Measurements from ENCODE around the gene CPB1.

Gene CPB1

DNA sequence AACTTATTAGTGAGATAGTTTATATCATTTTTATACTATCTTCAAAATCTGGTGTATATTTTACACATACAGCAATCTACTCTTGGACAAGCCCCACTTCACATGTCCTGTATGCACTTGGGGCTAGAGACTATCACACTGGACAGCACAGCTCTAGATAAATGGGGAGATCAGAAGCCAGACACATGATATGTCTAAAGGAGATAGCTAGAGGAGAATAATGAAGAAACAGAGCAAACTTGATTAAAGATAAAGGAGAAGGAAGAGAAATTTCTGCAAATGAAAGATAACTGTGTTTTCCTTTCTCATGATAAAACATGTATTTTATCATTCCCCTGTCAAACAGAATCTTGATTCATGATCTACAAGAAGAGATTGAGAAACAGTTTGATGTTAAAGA, 50.5 kb downstream of the CPB1 start:
- H4K12ac ChIP-seq (ENCODE audit: low read depth, low read length) = no peak overlapping the region
- H3K27ac ChIP-seq (ENCODE audit: low read depth, low read length) = no peak overlapping the region
- no peaks in the 10 kb centered on the region for H3K4me1 ChIP-seq (ENCODE audit: control insufficient read depth in 1 of 2, insufficient read depth in 2 of 2, low read length in 2 of 2)
- no peak overlapping the region for H3K4ac ChIP-seq (ENCODE audit: low read depth, low read length)
- H4K91ac ChIP-seq (ENCODE audit: low read depth, low read length) = no peak overlapping the region
- H3K9me3 ChIP-seq (ENCODE audit: insufficient read depth, low read depth, low read length) = no peaks in the 10 kb centered on the region
- no peak overlapping the region for H2BK5ac ChIP-seq (ENCODE audit: low read depth, low read length, poor library complexity)
- no peak overlapping the region for H2BK12ac ChIP-seq (ENCODE audit: low read length)
- no peak overlapping the region for H2BK120ac ChIP-seq (ENCODE audit: insufficient read depth, low read length, poor library complexity)
- no peaks in the 10 kb centered on the region for H3K79me2 ChIP-seq (ENCODE audit: control insufficient read depth, insufficient read depth, low read length, poor library complexity)
- H3K23ac ChIP-seq (ENCODE audit: low read length) = no peak overlapping the region
- no peak overlapping the region for H3K14ac ChIP-seq (ENCODE audit: low read length)
- peak in 1 of 2 donors; percentile 27 for DNase-seq
- H4K8ac ChIP-seq (ENCODE audit: low read depth, low read length) = no peak overlapping the region
- H3K4me2 ChIP-seq (ENCODE audit: low read length) = no peak overlapping the region
- no peak overlapping the region for H2AK5ac ChIP-seq (ENCODE audit: low read length)
- H3K36me3 ChIP-seq (ENCODE audit: control insufficient read depth in 1 of 2, insufficient read depth in 2 of 2, low read length in 2 of 2) = no peaks in the 10 kb centered on the region
- no peak overlapping the region for H3K9ac ChIP-seq (ENCODE audit: low read length)
- no peak overlapping the region for H3K4me3 ChIP-seq (ENCODE audit: low read depth, low read length)
- no peaks in the 10 kb centered on the region for H3K79me1 ChIP-seq (ENCODE audit: low read length)
- no peak overlapping the region for H2AFZ ChIP-seq (ENCODE audit: insufficient read depth, low read length, poor library complexity)
- no peak overlapping the region for H3K18ac ChIP-seq (ENCODE audit: low read length)
- H3K27me3 ChIP-seq (ENCODE audit: insufficient read depth, low read length) = no peaks in the 10 kb centered on the region

DNA sequence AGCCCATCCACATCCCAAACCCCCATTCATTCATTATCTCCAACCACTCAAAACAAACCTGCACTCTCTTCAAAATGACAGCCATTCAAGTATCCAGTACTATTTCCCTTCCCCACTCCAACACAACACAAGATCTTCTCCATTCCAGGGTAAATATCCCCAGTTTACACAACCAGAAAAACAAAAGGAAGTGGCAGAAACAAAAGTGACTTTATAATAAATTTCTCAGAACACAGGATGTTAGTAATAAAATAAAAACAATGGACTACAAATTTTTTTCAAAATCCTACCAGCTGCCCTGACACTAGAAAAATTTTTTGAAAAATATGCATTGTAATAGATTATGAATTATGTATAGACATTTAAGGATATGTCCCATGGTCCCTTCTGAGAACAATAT, 51.6 kb downstream of the CPB1 start:
- H3K14ac ChIP-seq (ENCODE audit: low read length) = no peak overlapping the region
- no peak overlapping the region for H4K8ac ChIP-seq (ENCODE audit: low read depth, low read length)
- H3K23ac ChIP-seq (ENCODE audit: low read length) = no peak overlapping the region
- H4K12ac ChIP-seq (ENCODE audit: low read depth, low read length) = no peak overlapping the region
- H2AK5ac ChIP-seq (ENCODE audit: low read length) = no peak overlapping the region
- H3K4me3 ChIP-seq (ENCODE audit: low read depth, low read length) = no peak overlapping the region
- H2BK120ac ChIP-seq (ENCODE audit: insufficient read depth, low read length, poor library complexity) = no peak overlapping the region
- H2AFZ ChIP-seq (ENCODE audit: insufficient read depth, low read length, poor library complexity) = no peak overlapping the region
- H3K9ac ChIP-seq (ENCODE audit: low read length) = no peak overlapping the region
- H3K9me3 ChIP-seq (ENCODE audit: insufficient read depth, low read depth, low read length) = no peaks in the 10 kb centered on the region
- DNase-seq = no peak
- no peak overlapping the region for H3K27ac ChIP-seq (ENCODE audit: low read depth, low read length)
- no peaks in the 10 kb centered on the region for H3K27me3 ChIP-seq (ENCODE audit: insufficient read depth, low read length)
- H3K79me1 ChIP-seq (ENCODE audit: low read length) = no peaks in the 10 kb centered on the region
- no peaks in the 10 kb centered on the region for H3K79me2 ChIP-seq (ENCODE audit: control insufficient read depth, insufficient read depth, low read length, poor library complexity)
- H2BK5ac ChIP-seq (ENCODE audit: low read depth, low read length, poor library complexity) = no peak overlapping the region
- H3K4me2 ChIP-seq (ENCODE audit: low read length) = no peak overlapping the region
- no peaks in the 10 kb centered on the region for H3K36me3 ChIP-seq (ENCODE audit: control insufficient read depth in 1 of 2, insufficient read depth in 2 of 2, low read length in 2 of 2)
- H3K4ac ChIP-seq (ENCODE audit: low read depth, low read length) = no peak overlapping the region
- H2BK12ac ChIP-seq (ENCODE audit: low read length) = no peak overlapping the region
- H3K18ac ChIP-seq (ENCODE audit: low read length) = no peak overlapping the region
- no peaks in the 10 kb centered on the region for H3K4me1 ChIP-seq (ENCODE audit: control insufficient read depth in 1 of 2, insufficient read depth in 2 of 2, low read length in 2 of 2)
- no peak overlapping the region for H4K91ac ChIP-seq (ENCODE audit: low read depth, low read length)

DNA sequence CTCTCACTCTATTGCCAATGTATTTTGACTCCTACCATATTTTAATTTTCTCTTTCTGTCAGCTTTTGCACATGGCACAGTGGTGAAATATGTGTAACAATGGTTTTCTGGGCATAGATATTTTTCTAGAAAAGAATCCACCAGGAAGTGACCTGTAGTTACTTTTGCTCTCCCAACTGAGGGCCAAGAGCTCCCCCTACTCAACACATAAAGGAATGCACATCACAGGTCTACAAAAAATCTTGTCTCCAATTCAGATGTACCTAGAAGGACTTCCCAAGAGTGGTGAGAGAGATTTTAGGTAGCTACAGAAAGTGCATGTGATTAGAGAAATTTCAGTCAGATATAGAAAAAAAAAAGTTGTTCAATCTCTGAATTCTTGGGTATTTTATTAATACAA, 53.1 kb downstream of the CPB1 start:
- H4K91ac ChIP-seq (ENCODE audit: low read depth, low read length) = no peak overlapping the region
- no peak overlapping the region for H3K4me2 ChIP-seq (ENCODE audit: low read length)
- H3K9ac ChIP-seq (ENCODE audit: low read length) = no peak overlapping the region
- H3K23ac ChIP-seq (ENCODE audit: low read length) = no peak overlapping the region
- no peaks in the 10 kb centered on the region for H3K27me3 ChIP-seq (ENCODE audit: insufficient read depth, low read length)
- H3K4me1 ChIP-seq (ENCODE audit: control insufficient read depth in 1 of 2, insufficient read depth in 2 of 2, low read length in 2 of 2) = no peaks in the 10 kb centered on the region
- H3K27ac ChIP-seq (ENCODE audit: low read depth, low read length) = no peak overlapping the region
- H3K36me3 ChIP-seq (ENCODE audit: control insufficient read depth in 1 of 2, insufficient read depth in 2 of 2, low read length in 2 of 2) = no peaks in the 10 kb centered on the region
- H3K4me3 ChIP-seq (ENCODE audit: low read depth, low read length) = no peak overlapping the region
- H3K79me1 ChIP-seq (ENCODE audit: low read length) = no peaks in the 10 kb centered on the region
- no peak overlapping the region for H4K12ac ChIP-seq (ENCODE audit: low read depth, low read length)
- H2BK12ac ChIP-seq (ENCODE audit: low read length) = no peak overlapping the region
- no peak overlapping the region for H4K8ac ChIP-seq (ENCODE audit: low read depth, low read length)
- no peak for DNase-seq
- no peak overlapping the region for H3K18ac ChIP-seq (ENCODE audit: low read length)
- no peak overlapping the region for H2AK5ac ChIP-seq (ENCODE audit: low read length)
- no peak overlapping the region for H3K14ac ChIP-seq (ENCODE audit: low read length)
- H3K9me3 ChIP-seq (ENCODE audit: insufficient read depth, low read depth, low read length) = no peaks in the 10 kb centered on the region
- no peak overlapping the region for H2BK120ac ChIP-seq (ENCODE audit: insufficient read depth, low read length, poor library complexity)
- no peak overlapping the region for H3K4ac ChIP-seq (ENCODE audit: low read depth, low read length)
- H2AFZ ChIP-seq (ENCODE audit: insufficient read depth, low read length, poor library complexity) = no peak overlapping the region
- no peaks in the 10 kb centered on the region for H3K79me2 ChIP-seq (ENCODE audit: control insufficient read depth, insufficient read depth, low read length, poor library complexity)
- no peak overlapping the region for H2BK5ac ChIP-seq (ENCODE audit: low read depth, low read length, poor library complexity)

DNA sequence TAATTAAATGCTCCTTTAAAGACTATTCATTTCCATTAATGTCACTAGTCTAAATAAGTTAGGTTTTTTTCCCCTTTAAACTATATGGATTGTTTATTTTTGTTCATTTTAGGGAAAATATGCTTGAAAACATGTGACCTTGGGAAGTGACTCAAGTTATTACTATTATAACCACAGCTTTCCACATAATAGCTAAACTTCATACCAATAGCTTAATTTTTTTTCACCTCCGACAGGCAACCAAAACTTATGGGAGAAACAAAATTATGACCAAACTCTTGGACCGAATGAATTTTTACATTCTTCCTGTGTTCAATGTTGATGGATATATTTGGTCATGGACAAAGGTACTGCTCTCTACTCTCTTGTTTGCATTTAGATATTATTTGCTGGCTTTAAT, 53.7 kb downstream of the CPB1 start:
- Histone ChIP-seq H3K9me3 (ENCODE audit: insufficient read depth, low read depth, low read length) (no peaks in the 10 kb centered on the region), H3K23ac (ENCODE audit: low read length) (no peak overlapping the region), H3K79me2 (ENCODE audit: control insufficient read depth, insufficient read depth, low read length, poor library complexity) (no peaks in the 10 kb centered on the region), H3K18ac (ENCODE audit: low read length) (no peak overlapping the region), H4K12ac (ENCODE audit: low read depth, low read length) (no peak overlapping the region), H2BK12ac (ENCODE audit: low read length) (no peak overlapping the region), H3K4me3 (ENCODE audit: low read depth, low read length) (no peak overlapping the region), H2BK120ac (ENCODE audit: insufficient read depth, low read length, poor library complexity) (no peak overlapping the region), H3K4me2 (ENCODE audit: low read length) (no peak overlapping the region), H3K79me1 (ENCODE audit: low read length) (no peaks in the 10 kb centered on the region), H2BK5ac (ENCODE audit: low read depth, low read length, poor library complexity) (no peak overlapping the region), H3K14ac (ENCODE audit: low read length) (no peak overlapping the region), H3K36me3 (ENCODE audit: control insufficient read depth in 1 of 2, insufficient read depth in 2 of 2, low read length in 2 of 2) (no peaks in the 10 kb centered on the region), H3K9ac (ENCODE audit: low read length) (no peak overlapping the region), H2AK5ac (ENCODE audit: low read length) (no peak overlapping the region), H2AFZ (ENCODE audit: insufficient read depth, low read length, poor library complexity) (no peak overlapping the region), H3K27me3 (ENCODE audit: insufficient read depth, low read length) (no peaks in the 10 kb centered on the region), H4K8ac (ENCODE audit: low read depth, low read length) (no peak overlapping the region), H4K91ac (ENCODE audit: low read depth, low read length) (no peak overlapping the region), H3K27ac (ENCODE audit: low read depth, low read length) (no peak overlapping the region), H3K4ac (ENCODE audit: low read depth, low read length) (no peak overlapping the region), H3K4me1 (ENCODE audit: control insufficient read depth in 1 of 2, insufficient read depth in 2 of 2, low read length in 2 of 2) (no peaks in the 10 kb centered on the region)
- no peak for DNase-seq
- WGBS (ENCODE audit: extremely low coverage, insufficient coverage, insufficient read length) = no CpG with 5 or more reads among the region's 2 CpGs

DNA sequence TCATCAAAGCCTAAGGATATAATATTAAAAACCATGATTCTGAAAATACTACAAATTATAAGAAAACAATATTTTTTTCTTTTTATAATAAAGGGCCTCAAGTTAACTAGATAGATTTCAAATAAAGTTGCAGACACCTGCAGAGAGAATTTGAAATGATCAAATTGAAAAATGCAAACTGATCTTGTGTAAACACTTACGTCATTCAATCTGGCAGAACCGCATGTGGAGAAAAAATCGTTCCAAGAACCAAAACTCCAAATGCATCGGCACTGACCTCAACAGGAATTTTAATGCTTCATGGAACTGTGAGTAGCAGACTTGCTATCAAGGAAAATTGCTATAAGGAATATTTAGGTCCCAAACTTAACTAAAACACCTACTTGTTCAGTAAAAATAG, 54.7 kb downstream of the CPB1 start:
- Histone ChIP-seq H2AFZ (ENCODE audit: insufficient read depth, low read length, poor library complexity) (no peak overlapping the region), H3K4ac (ENCODE audit: low read depth, low read length) (no peak overlapping the region), H4K12ac (ENCODE audit: low read depth, low read length) (no peak overlapping the region), H2BK5ac (ENCODE audit: low read depth, low read length, poor library complexity) (no peak overlapping the region), H2BK12ac (ENCODE audit: low read length) (no peak overlapping the region), H3K4me2 (ENCODE audit: low read length) (no peak overlapping the region), H4K91ac (ENCODE audit: low read depth, low read length) (no peak overlapping the region), H3K14ac (ENCODE audit: low read length) (no peak overlapping the region), H3K79me2 (ENCODE audit: control insufficient read depth, insufficient read depth, low read length, poor library complexity) (no peaks in the 10 kb centered on the region), H2BK120ac (ENCODE audit: insufficient read depth, low read length, poor library complexity) (no peak overlapping the region), H3K4me3 (ENCODE audit: low read depth, low read length) (no peak overlapping the region), H3K27me3 (ENCODE audit: insufficient read depth, low read length) (no peaks in the 10 kb centered on the region), H3K23ac (ENCODE audit: low read length) (no peak overlapping the region), H3K27ac (ENCODE audit: low read depth, low read length) (no peak overlapping the region), H3K9me3 (ENCODE audit: insufficient read depth, low read depth, low read length) (no peaks in the 10 kb centered on the region), H4K8ac (ENCODE audit: low read depth, low read length) (no peak overlapping the region), H3K4me1 (ENCODE audit: control insufficient read depth in 1 of 2, insufficient read depth in 2 of 2, low read length in 2 of 2) (no peaks in the 10 kb centered on the region), H3K18ac (ENCODE audit: low read length) (no peak overlapping the region), H3K9ac (ENCODE audit: low read length) (no peak overlapping the region), H3K79me1 (ENCODE audit: low read length) (no peaks in the 10 kb centered on the region), H3K36me3 (ENCODE audit: control insufficient read depth in 1 of 2, insufficient read depth in 2 of 2, low read length in 2 of 2) (no peaks in the 10 kb centered on the region), H2AK5ac (ENCODE audit: low read length) (no peak overlapping the region)
- no peak for DNase-seq
- WGBS (ENCODE audit: extremely low coverage, insufficient coverage, insufficient read length) = no CpG with 5 or more reads among the region's 4 CpGs
